K562 (cell line): Measurements from ENCODE around the gene STX3. TPM values are rescaled to one million over a fixed set of nuclear protein-coding genes. Genes with fewer than 3 reads are reported as not detected.

Experiments
- CBX8 ChIP-seq: fragments of 200-600 bp; sonication (generic); IDR thresholded peaks from 2 replicates; pipeline ENCODE4 v1.6.1; 2012; ENCODE audit warnings: borderline replicate concordance, mixed run types, low read depth, mild to moderate bottlenecking, moderate library complexity, mixed read lengths, low read length, control low read depth, inconsistent platforms; ENCODE audit not compliant: poor library complexity, severe bottlenecking; ENCODE audit errors: extremely low read depth
- E4F1 ChIP-seq: fragments of 250-450 bp; sonication (Bioruptor Pico); IDR thresholded peaks from 2 replicates; pipeline ENCODE4 v1.5.0; 2021; ENCODE audit warnings: mild to moderate bottlenecking, borderline replicate concordance
- IRF1 ChIP-seq: sonication (generic); formaldehyde crosslinking; IDR thresholded peaks from 2 replicates; pipeline ENCODE4 v1.8.0; 2022; ENCODE audit warnings: missing genetic modification reagents, mild to moderate bottlenecking, borderline replicate concordance
- MAZ ChIP-seq, 2 experiments: fragments of 450-650 bp in 1 of 2; sonication (generic) in 1 of 2; formaldehyde crosslinking; IDR thresholded peaks in 1 of 2; conservative IDR thresholded peaks in 1 of 2; 2 replicates each; pipeline versions ENCODE4 v1.4.0 to v1.5.0; 2020; ENCODE audit warnings: mild to moderate bottlenecking in 1 of 2, missing genetic modification reagents in 1 of 2
- MNT ChIP-seq, 2 experiments: fragments of 450-650 bp; conservative IDR thresholded peaks; 2 replicates each; pipeline ENCODE4 v1.6.1; 2017; ENCODE audit warnings: mild to moderate bottlenecking in 2 of 2, moderate library complexity in 2 of 2
- NR0B1 ChIP-seq: fragments of 450-650 bp; IDR thresholded peaks from one replicate; pipeline ENCODE4 v1.6.1; 2018; ENCODE audit warnings: mild to moderate bottlenecking, moderate library complexity; ENCODE audit not compliant: partially characterized antibody
- SRSF9 ChIP-seq: fragments of 200-400 bp; formaldehyde crosslinking; IDR thresholded peaks from 2 replicates; pipeline ENCODE4 v1.6.1; 2017; ENCODE audit warnings: low read depth, low read length, borderline replicate concordance
- STAT5A ChIP-seq: IDR thresholded peaks from 2 replicates; pipeline ENCODE4 v1.6.1; 2012; ENCODE audit warnings: low read length, inconsistent platforms, borderline replicate concordance
- TCF7L2 ChIP-seq: fragments of 150-350 bp; IDR thresholded peaks from 2 replicates; pipeline ENCODE4 v1.6.1; 2016; ENCODE audit warnings: low read depth, mild to moderate bottlenecking, low read length, moderate library complexity
- WHSC1 ChIP-seq: IDR thresholded peaks from one replicate; pipeline ENCODE4 v1.6.1; 2012; ENCODE audit warnings: low read length, control low read depth, inconsistent platforms
- ZHX1 ChIP-seq: fragments of 150-350 bp; conservative IDR thresholded peaks from 2 replicates; pipeline ENCODE4 v1.6.1; 2014; ENCODE audit warnings: low read length
- ZMIZ1 ChIP-seq, 2 experiments: fragments of 150-350 bp in 1 of 2; IDR thresholded peaks; 2 replicates each; pipeline ENCODE4 v1.6.1; 2012 to 2016; ENCODE audit warnings: low read depth in 2 of 2, low read length in 2 of 2, mild to moderate bottlenecking in 1 of 2, moderate library complexity in 1 of 2
- ZNF830 ChIP-seq: fragments of 250-450 bp; sonication (Bioruptor Pico); IDR thresholded peaks from 2 replicates; pipeline ENCODE4 v1.5.0; 2021; ENCODE audit warnings: mild to moderate bottlenecking
- polyA plus RNA-seq, 8 experiments: library from polyadenylated mRNA; depleted of rRNA in 4 of 8; stranded (reverse) in 5 of 8; unstranded in 3 of 8; fragments of >200 nt; fragmentation: Nextera tagmentation in 2 of 8; fragmentation: Illumina TruSeq in 1 of 8; extraction: Ambion mirVana in 2 of 8; extraction: Trizol in 1 of 8; gene quantifications; 2 replicates each; pipeline versions ENCODE4 v1.2.1 to v1.2.3, GENCODE V29; 2011 to 2014; ENCODE audit warnings: inconsistent platforms in 1 of 8, missing spikeins in 1 of 8
- total RNA-seq, 7 experiments: library from RNA; depleted of rRNA in 6 of 7; stranded (reverse); fragments of >200 nt in 6 of 7; fragmentation: Illumina TruSeq in 2 of 7; extraction: Trizol in 2 of 7; gene quantifications; 2 replicates each; pipeline versions ENCODE4 v1.2.1 to v1.2.3, GENCODE V29; 2011 to 2021; ENCODE audit warnings: low replicate concordance in 1 of 7

STX3 gene
- total and polyA plus RNA-seq, 9 of the 15 experiments (the other 6 are each of a cell fraction or from before 2014, with no cell fraction given): 12.0 to 91.6 (median 48.7) TPM

- no peak for TF ChIP-seq IRF1
- TF ChIP-seq MAZ (CRISPR knock-in tag; conservative IDR thresholded peaks at IDR 0.05 in 1 of 2, IDR thresholded peaks at IDR 0.05 in 1 of 2): peak in 1 of 2 experiments; percentile 56; a peak in 1 of 4 replicates
- no peak for TF ChIP-seq WHSC1
- no peak for TF ChIP-seq SRSF9
- TF ChIP-seq ZNF830: no peak
- no peak for TF ChIP-seq TCF7L2
- no peak for TF ChIP-seq E4F1 (CRISPR knock-in tag)
- no peak for TF ChIP-seq NR0B1
- TF ChIP-seq ZMIZ1 (IDR thresholded peaks at IDR 0.05; ENCODE audit: low read depth in 2 of 2, low read length in 2 of 2): no peak
- TF ChIP-seq CBX8: no peak
- TF ChIP-seq STAT5A: no peak
- TF ChIP-seq MNT (conservative IDR thresholded peaks at IDR 0.05): peak in 1 of 2 experiments; percentile 33; a peak in 2 of 4 replicates
- TF ChIP-seq ZHX1: no peak
Measured at GRCh38 chr11:59822989-59823566, 67.9 kb downstream of the STX3 start (continued).
